ELF-1 (cell line): ENCODE results near the gene PLEKHG7.

Experiments
- DNase-seq: peaks from one replicate; pipeline ENCODE4 v3.0.0-alpha.2; 2016; ENCODE audit warnings: low read depth, low spot score

The PLEKHG7 gene

GRCh38 chr12:92715625-92716024, 12.8 kb downstream of the PLEKHG7 start:
- DNase-seq = no peak

- DNase-seq = no peak
Observed at GRCh38 chr12:92717202-92717601, 14.4 kb downstream of the PLEKHG7 start.

- DNase-seq = no peak
Observed at GRCh38 chr12:92718483-92718990, 15.7 kb downstream of the PLEKHG7 start.

GRCh38 chr12:92719674-92720073, 16.9 kb downstream of the PLEKHG7 start:
- no peak for DNase-seq

GRCh38 chr12:92721130-92721529, 18.3 kb downstream of the PLEKHG7 start:
- peak; percentile 20 for DNase-seq

GRCh38 chr12:92721656-92722055, 18.9 kb downstream of the PLEKHG7 start:
- no peak for DNase-seq

- no peak for DNase-seq
Observed at GRCh38 chr12:92722897-92723296, 20.1 kb downstream of the PLEKHG7 start.

- no peak for DNase-seq
Observed at GRCh38 chr12:92726850-92727249, 24.1 kb downstream of the PLEKHG7 start.

GRCh38 chr12:92729773-92730305, 27.1 kb downstream of the PLEKHG7 start:
- DNase-seq = no peak

GRCh38 chr12:92730758-92731157, 28.0 kb downstream of the PLEKHG7 start:
- DNase-seq = no peak

- DNase-seq = no peak
Observed at GRCh38 chr12:92732216-92732615, 29.4 kb downstream of the PLEKHG7 start.

- no peak for DNase-seq
Observed at GRCh38 chr12:92732716-92733115, 29.9 kb downstream of the PLEKHG7 start.

- DNase-seq = no peak
Observed at GRCh38 chr12:92733181-92733580, 30.4 kb downstream of the PLEKHG7 start.

GRCh38 chr12:92733661-92734060, 30.9 kb downstream of the PLEKHG7 start:
- no peak for DNase-seq

- DNase-seq = peak; percentile 4
Observed at GRCh38 chr12:92735131-92735721, 32.4 kb downstream of the PLEKHG7 start.

GRCh38 chr12:92736605-92737004, 33.8 kb downstream of the PLEKHG7 start:
- DNase-seq = no peak

GRCh38 chr12:92737855-92738850, 35.4 kb downstream of the PLEKHG7 start:
- no peak for DNase-seq

GRCh38 chr12:92739113-92739512, 36.3 kb downstream of the PLEKHG7 start:
- DNase-seq = peak; percentile 10

- DNase-seq = no peak
Observed at GRCh38 chr12:92740411-92740810, 37.6 kb downstream of the PLEKHG7 start.

GRCh38 chr12:92743026-92743425, 40.2 kb downstream of the PLEKHG7 start:
- no peak for DNase-seq

GRCh38 chr12:92745856-92746550, 43.2 kb downstream of the PLEKHG7 start:
- DNase-seq = peak; percentile 33

GRCh38 chr12:92747151-92747550, 44.4 kb downstream of the PLEKHG7 start:
- no peak for DNase-seq
